H9 (cell line): ENCODE data around the gene STAP2. TPM values are rescaled to one million over a fixed set of nuclear protein-coding genes. Genes with fewer than 3 reads are reported as not detected.

Experiments used
- DNase-seq: peaks from one replicate; pipeline ENCODE4 v3.0.0-alpha.2; 2017
- H2AFZ ChIP-seq: one replicate; pipeline ENCODE4 v1.6.1; 2013; ENCODE audit warnings: mild to moderate bottlenecking, low read length, control low read depth, moderate library complexity
- H2AK5ac ChIP-seq: 2 replicates; pipeline ENCODE4 v1.6.1; 2013; ENCODE audit warnings: low read length, control low read depth, mixed read lengths; ENCODE audit not compliant: insufficient read length
- H2BK120ac ChIP-seq: one replicate; pipeline ENCODE4 v1.6.1; 2013; ENCODE audit warnings: low read depth, mild to moderate bottlenecking, low read length, control low read depth, inconsistent platforms; ENCODE audit not compliant: poor library complexity, severe bottlenecking
- H2BK12ac ChIP-seq: 2 replicates; pipeline ENCODE4 v1.6.1; 2013; ENCODE audit warnings: low read length, control low read depth, mixed read lengths, low read depth; ENCODE audit not compliant: insufficient read length
- H2BK15ac ChIP-seq: 2 replicates; pipeline ENCODE4 v1.6.1; 2013; ENCODE audit warnings: low read depth, low read length, control low read depth
- H2BK20ac ChIP-seq: one replicate; pipeline ENCODE4 v1.6.1; 2013; ENCODE audit warnings: low read depth, mild to moderate bottlenecking, low read length, control low read depth, inconsistent platforms; ENCODE audit not compliant: poor library complexity, severe bottlenecking
- H2BK5ac ChIP-seq: 2 replicates; pipeline ENCODE4 v1.6.1; 2013; ENCODE audit warnings: low read length, control low read depth, mixed read lengths; ENCODE audit not compliant: insufficient read length
- H3K14ac ChIP-seq: 2 replicates; pipeline ENCODE4 v1.6.1; 2013; ENCODE audit warnings: low read length, control low read depth; ENCODE audit not compliant: insufficient read depth
- H3K18ac ChIP-seq: 2 replicates; pipeline ENCODE4 v1.6.1; 2013; ENCODE audit warnings: low read depth, mild to moderate bottlenecking, mixed read lengths, low read length, control low read depth; ENCODE audit not compliant: insufficient read length
- H3K23ac ChIP-seq: 2 replicates; pipeline ENCODE4 v1.6.1; 2013; ENCODE audit warnings: low read length, control low read depth, mixed read lengths, low read depth; ENCODE audit not compliant: insufficient read length
- H3K23me2 ChIP-seq: 2 replicates; pipeline ENCODE4 v1.6.1; 2013; ENCODE audit warnings: low read depth, mild to moderate bottlenecking, mixed read lengths, low read length, control low read depth; ENCODE audit not compliant: insufficient read length, poor library complexity, severe bottlenecking
- H3K27ac ChIP-seq: 2 replicates; pipeline ENCODE4 v1.5.1; 2013; ENCODE audit warnings: low read length, control low read depth, mixed read lengths, low read depth; ENCODE audit not compliant: insufficient read length
- H3K27me3 ChIP-seq: 2 replicates; pipeline ENCODE4 v1.6.1; 2013; ENCODE audit warnings: low read length, control low read depth, inconsistent platforms; ENCODE audit not compliant: insufficient read depth
- H3K4ac ChIP-seq: 2 replicates; pipeline ENCODE4 v1.6.1; 2013; ENCODE audit warnings: low read depth, mild to moderate bottlenecking, control low read depth, inconsistent platforms, low read length, moderate library complexity
- H3K4me1 ChIP-seq: 2 replicates; pipeline ENCODE4 v1.6.1; 2013; ENCODE audit warnings: low read length, control low read depth, inconsistent platforms; ENCODE audit not compliant: insufficient read depth
- H3K4me2 ChIP-seq: 2 replicates; pipeline ENCODE4 v1.6.1; 2013; ENCODE audit warnings: low read length, control low read depth, mixed read lengths; ENCODE audit not compliant: insufficient read length, insufficient read depth
- H3K56ac ChIP-seq: 2 replicates; pipeline ENCODE4 v1.6.1; 2013; ENCODE audit warnings: low read depth, mild to moderate bottlenecking, mixed read lengths, low read length, control low read depth; ENCODE audit not compliant: insufficient read length
- H3K79me1 ChIP-seq: 2 replicates; pipeline ENCODE4 v1.6.1; 2013; ENCODE audit warnings: low read depth, mild to moderate bottlenecking, moderate library complexity, low read length, control low read depth, inconsistent platforms; ENCODE audit not compliant: insufficient read depth, poor library complexity, severe bottlenecking
- H3K79me2 ChIP-seq: 2 replicates; pipeline ENCODE4 v1.6.1; 2013; ENCODE audit warnings: low read length, control low read depth, inconsistent platforms; ENCODE audit not compliant: insufficient read depth
- H3K9ac ChIP-seq: 2 replicates; pipeline ENCODE4 v1.6.1; 2013; ENCODE audit warnings: low read length, control low read depth, mixed read lengths; ENCODE audit not compliant: insufficient read length; ENCODE audit errors: extremely low read depth
- H3K9me3 ChIP-seq: one replicate; pipeline ENCODE4 v1.6.1; 2013; ENCODE audit warnings: low read depth, low read length, inconsistent platforms; ENCODE audit not compliant: control insufficient read depth
- H3T11ph ChIP-seq: one replicate; pipeline ENCODE4 v1.6.1; 2013; ENCODE audit warnings: mild to moderate bottlenecking, low read length, control low read depth, inconsistent platforms
- H4K20me1 ChIP-seq: one replicate; pipeline ENCODE4 v1.6.1; 2013; ENCODE audit not compliant: control insufficient read depth, insufficient read length, insufficient read depth
- H4K5ac ChIP-seq: 2 replicates; pipeline ENCODE4 v1.6.1; 2013; ENCODE audit warnings: low read depth, mild to moderate bottlenecking, mixed read lengths, low read length, control low read depth; ENCODE audit not compliant: insufficient read length
- H4K8ac ChIP-seq: replicated peaks from 2 replicates; pipeline ENCODE4 v1.6.1; 2013; ENCODE audit warnings: low read length, control low read depth, mixed read lengths, low read depth; ENCODE audit not compliant: insufficient read length
- H4K91ac ChIP-seq: 2 replicates; pipeline ENCODE4 v1.6.1; 2013; ENCODE audit warnings: low read depth, mild to moderate bottlenecking, moderate library complexity, mixed read lengths, low read length, control low read depth; ENCODE audit not compliant: insufficient read length
- H3K27ac Mint-ChIP-seq, 3 experiments: 2 replicates in 2 of 3; 3 replicates in 1 of 3; pipeline ENCODE4 v1.8.0; 2020 to 2021; ENCODE audit warnings: mixed read lengths in 3 of 3, mild to moderate bottlenecking in 1 of 3, moderate library complexity in 1 of 3
- H3K27me3 Mint-ChIP-seq: 2 replicates; pipeline ENCODE4 v1.8.0; 2021; ENCODE audit warnings: low read depth, mild to moderate bottlenecking, moderate library complexity, mixed read lengths
- H3K36me3 Mint-ChIP-seq, 3 experiments: 2 replicates in 2 of 3; 3 replicates in 1 of 3; pipeline ENCODE4 v1.8.0; 2020 to 2021; ENCODE audit warnings: low read depth in 3 of 3, mixed read lengths in 3 of 3; ENCODE audit not compliant: insufficient read depth in 1 of 3
- H3K4me1 Mint-ChIP-seq, 2 experiments: 2 replicates each; pipeline ENCODE4 v1.8.0; 2020; ENCODE audit warnings: mixed read lengths in 2 of 2
- H3K4me3 Mint-ChIP-seq, 2 experiments: 2 replicates in 1 of 2; 3 replicates in 1 of 2; pipeline ENCODE4 v1.8.0; 2020 to 2021; ENCODE audit warnings: mild to moderate bottlenecking in 2 of 2, mixed read lengths in 2 of 2, moderate library complexity in 1 of 2
- H3K9me3 Mint-ChIP-seq, 2 experiments: 2 replicates in 1 of 2; 3 replicates in 1 of 2; pipeline ENCODE4 v1.8.0; 2020; ENCODE audit warnings: mild to moderate bottlenecking in 2 of 2, mixed read lengths in 2 of 2, moderate library complexity in 1 of 2
- CTCF ChIP-seq: fragments of 200-600 bp; sonication (generic); conservative IDR thresholded peaks from 3 replicates; pipeline ENCODE4 v1.8.0; 2021; ENCODE audit warnings: antibody characterized with exemption, mild to moderate bottlenecking
- WGBS: extraction: QIAGEN DNeasy Blood & Tissue Kit; methylation state at CpG from one replicate; pipeline ENCODE4 v1.1.7; 2013; ENCODE audit warnings: missing lambda C conversion rate, low lambda C conversion rate, mixed read lengths; ENCODE audit not compliant: insufficient read length; ENCODE audit errors: extremely low coverage; 5-methylcytosine and 5-hydroxymethylcytosine counted together
- total RNA-seq: library from RNA; stranded (reverse); gene quantifications from 2 replicates; pipeline ENCODE4 v1.2.1, GENCODE V29; 2021

The STAP2 gene
- total RNA-seq, 1 experiment from 2014 or later: 20.2 TPM

DNA sequence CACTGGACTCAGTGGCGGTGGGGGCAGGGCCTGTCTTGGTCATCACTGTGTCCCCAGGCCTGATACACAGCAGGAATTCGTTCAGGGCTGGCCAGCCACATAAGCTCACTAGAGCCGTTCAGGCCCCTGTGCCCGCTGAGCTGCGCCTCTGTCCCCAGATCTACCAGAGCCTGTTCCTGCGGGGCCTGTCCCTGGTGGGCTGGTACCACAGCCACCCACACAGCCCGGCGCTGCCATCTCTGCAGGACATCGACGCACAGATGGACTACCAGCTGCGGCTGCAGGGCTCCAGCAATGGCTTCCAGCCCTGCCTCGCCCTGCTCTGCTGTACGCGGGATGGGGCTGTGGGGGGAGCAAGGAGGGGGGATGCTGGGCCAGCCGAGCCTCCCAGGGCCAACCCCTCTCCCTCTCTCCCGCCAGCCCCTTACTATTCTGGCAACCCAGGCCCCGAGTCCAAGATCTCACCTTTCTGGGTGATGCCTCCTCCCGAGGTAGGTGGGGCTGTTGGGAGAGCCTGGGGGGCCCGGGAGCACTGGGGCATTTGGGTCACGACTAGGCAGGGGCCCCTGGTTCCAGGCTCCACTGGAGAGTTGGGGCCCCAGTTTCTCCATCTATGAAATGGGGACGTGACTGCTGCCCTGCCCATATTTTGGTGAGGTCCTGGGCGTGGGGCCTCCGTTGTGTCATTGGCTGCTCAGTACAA lies 18.6 kb upstream of the STAP2 start:
- H3K9me3 Mint-ChIP-seq: no peaks in the 10 kb centered on the region; a peak in 1 of 5 replicates
- H3K4me1 ChIP-seq: no peaks in the 10 kb centered on the region; the same call in 1 of the 2 replicates
- H3K4me1 Mint-ChIP-seq: peaks cover 7 to 11% of the 10 kb centered on the region in 2 experiments; a peak in 3 of 4 replicates
- H3K27ac ChIP-seq: no peak overlapping the region
- no peaks in the 10 kb centered on the region for H3K79me1 ChIP-seq
- no peak overlapping the region for H3K23ac ChIP-seq
- no peaks in the 10 kb centered on the region for H3K27me3 ChIP-seq
- H2BK120ac ChIP-seq: no peak overlapping the region
- no peak overlapping the region for H2BK12ac ChIP-seq
- no peak overlapping the region for H2BK15ac ChIP-seq
- peaks cover 3 to 39% (median 22%) of the 10 kb centered on the region in 3 experiments; a peak in 6 of 7 replicates for H3K36me3 Mint-ChIP-seq
- no peak overlapping the region for H4K5ac ChIP-seq
- H3K4ac ChIP-seq: no peak overlapping the region
- no peak overlapping the region for H3K4me2 ChIP-seq
- H4K8ac ChIP-seq: no peak overlapping the region
- H3K23me2 ChIP-seq: no peaks in the 10 kb centered on the region
- no CpG with 5 or more reads among the region's 23 CpGs for WGBS
- H3K4me3 Mint-ChIP-seq: no peak overlapping the region
- DNase-seq: no peak
- H3K79me2 ChIP-seq: no peaks in the 10 kb centered on the region
- no peaks in the 10 kb centered on the region for H4K20me1 ChIP-seq
- TF ChIP-seq CTCF: no peak
- H2AK5ac ChIP-seq: no peak overlapping the region
- no peak overlapping the region for H3K14ac ChIP-seq
- no peak overlapping the region for H2BK20ac ChIP-seq
- no peak overlapping the region for H4K91ac ChIP-seq
- no peak overlapping the region for H2BK5ac ChIP-seq
- H3K27me3 Mint-ChIP-seq: peaks cover 4% of the 10 kb centered on the region
- H3K9me3 ChIP-seq: no peaks in the 10 kb centered on the region
- no peak overlapping the region for H3K27ac Mint-ChIP-seq
- H3K56ac ChIP-seq: no peak overlapping the region
- no peak overlapping the region for H3K9ac ChIP-seq
- H3K18ac ChIP-seq: no peak overlapping the region
- no peak overlapping the region for H3T11ph ChIP-seq
- H2AFZ ChIP-seq: no peak overlapping the region
